ENCODE measurements around the gene ASPSCR1. TPM values are rescaled to one million over a fixed set of nuclear protein-coding genes. Genes with fewer than 3 reads are reported as not detected.

Gene ASPSCR1
- total and polyA plus RNA-seq, 10 donors, result 20.2 to 58.8 (median 33.5) TPM

- no peak for DNase-seq
- intact Hi-C loops (cut with DNase I; ENCODE audit: low total_unique reads), result no loop called here
- TF ChIP-seq POLR2AphosphoS5 (IDR thresholded peaks at IDR 0.05) (no peak), CTCF (IDR thresholded peaks at IDR 0.05 in 8 of 11, conservative IDR thresholded peaks at IDR 0.05 in 3 of 11) (no peak), POLR2A (IDR thresholded peaks at IDR 0.05) (no peak)
Measured at GRCh38 chr17:81995463-81996231, 18.2 kb downstream of the ASPSCR1 start.

GRCh38 chr17:81996232-81996756 lies 18.9 kb downstream of the ASPSCR1 start:
- Histone ChIP-seq H3K4me3 (no peak overlapping the region), H3K9me3 (no peaks in the 10 kb centered on the region), H3K27me3 (replicated peaks in 1 of 7) (no peaks in the 10 kb centered on the region), H3K36me3 (peaks cover 0 to 67% (median 5%) of the 10 kb centered on the region in 6 donors), H3K4me1 (peaks cover 0 to 13% (median 6%) of the 10 kb centered on the region in 6 donors), H3K27ac (no peak overlapping the region)
- TF ChIP-seq POLR2A (IDR thresholded peaks at IDR 0.05) (no peak), CTCF (IDR thresholded peaks at IDR 0.05 in 8 of 11, conservative IDR thresholded peaks at IDR 0.05 in 3 of 11) (no peak), POLR2AphosphoS5 (IDR thresholded peaks at IDR 0.05) (no peak)
- DNase-seq, result no peak
- WGBS, 5 donors, result 88 to 91% (median 90%) methylated on average over 6 to 28 of the region's 28 CpGs
- intact Hi-C loops (cut with DNase I; ENCODE audit: low total_unique reads), result no loop called here

More at GRCh38 chr17:81995463-81996231, 18.2 kb downstream of the ASPSCR1 start:
- peaks cover 0 to 70% (median 5%) of the 10 kb centered on the region in 6 donors for H3K36me3 ChIP-seq
- H3K4me1 ChIP-seq, result peaks cover 0 to 16% (median 6%) of the 10 kb centered on the region in 6 donors
- WGBS, 5 donors, result 93 to 98% (median 96%) methylated on average over 9 to 29 of the region's 29 CpGs
- H3K27me3 ChIP-seq (replicated peaks in 1 of 7), result no peaks in the 10 kb centered on the region
- H3K4me3 ChIP-seq, result no peak overlapping the region
- H3K9me3 ChIP-seq, result no peaks in the 10 kb centered on the region
- no peak overlapping the region for H3K27ac ChIP-seq

- Histone ChIP-seq H3K4me1 (peaks cover 0 to 9% (median 3%) of the 10 kb centered on the region in 6 donors), H3K9me3 (no peaks in the 10 kb centered on the region), H3K27ac (no peak overlapping the region), H3K4me3 (no peak overlapping the region), H3K27me3 (replicated peaks in 1 of 7) (no peaks in the 10 kb centered on the region), H3K36me3 (peaks cover 0 to 67% (median 5%) of the 10 kb centered on the region in 6 donors)
- WGBS, 5 donors, result 94 to 96% (median 94%) methylated on average over 30 of the region's 30 CpGs
- no peak for DNase-seq
- no peak for TF ChIP-seq CTCF (IDR thresholded peaks at IDR 0.05 in 8 of 11, conservative IDR thresholded peaks at IDR 0.05 in 3 of 11)
- TF ChIP-seq POLR2AphosphoS5 (IDR thresholded peaks at IDR 0.05), result no peak
- no peak for TF ChIP-seq POLR2A (IDR thresholded peaks at IDR 0.05)
- intact Hi-C loops (cut with DNase I; ENCODE audit: low total_unique reads), result no loop called here
Measured at GRCh38 chr17:81996757-81997441, 19.5 kb downstream of the ASPSCR1 start.

GRCh38 chr17:81998212-81998611 lies 20.8 kb downstream of the ASPSCR1 start:
- no peak for TF ChIP-seq POLR2A (IDR thresholded peaks at IDR 0.05)
- TF ChIP-seq CTCF (IDR thresholded peaks at IDR 0.05 in 8 of 11, conservative IDR thresholded peaks at IDR 0.05 in 3 of 11), result no peak
- no peak for TF ChIP-seq POLR2AphosphoS5 (IDR thresholded peaks at IDR 0.05)
- intact Hi-C loops (cut with DNase I; ENCODE audit: low total_unique reads), result no loop called here
- no peaks in the 10 kb centered on the region for H3K27me3 ChIP-seq (replicated peaks in 1 of 7)
- WGBS, 5 donors, result 81 to 89% (median 84%) methylated on average over 7 of the region's 7 CpGs
- H3K27ac ChIP-seq, result no peak overlapping the region
- peaks cover 0 to 67% (median 5%) of the 10 kb centered on the region in 6 donors for H3K36me3 ChIP-seq
- H3K4me1 ChIP-seq, result peaks cover 0 to 3% (median 0%) of the 10 kb centered on the region in 6 donors
- no peaks in the 10 kb centered on the region for H3K9me3 ChIP-seq
- no peak for DNase-seq
- H3K4me3 ChIP-seq, result no peak overlapping the region

Measured in spleen (tissue), 11 donors.